LNCaP clone FGC (cell line): ENCODE data around the gene SYT7.
A peak's percentile ranks its signal among the peaks of the same experiment; 100 is the strongest.

Source experiments
- DNase-seq: peaks from one replicate; pipeline ENCODE4 v3.0.0-alpha.2; 2011; ENCODE audit warnings: low read depth
- H3K4me3 ChIP-seq: 2 replicates; pipeline ENCODE4 v1.5.1; 2011; ENCODE audit warnings: mild to moderate bottlenecking, low read depth, low read length, control low read depth
- TF ChIP-seq, protein P1 (sequence below): IDR thresholded peaks from 2 replicates; pipeline ENCODE4 v1.5.1; 2012; ENCODE audit warnings: mild to moderate bottlenecking; ENCODE audit not compliant: control insufficient read depth, insufficient read depth; ENCODE audit errors: extremely low read depth

SYT7 gene

GRCh38 chr11:61593151-61593550, 12.3 kb upstream of the SYT7 start:
- TF ChIP-seq, protein P1, sequence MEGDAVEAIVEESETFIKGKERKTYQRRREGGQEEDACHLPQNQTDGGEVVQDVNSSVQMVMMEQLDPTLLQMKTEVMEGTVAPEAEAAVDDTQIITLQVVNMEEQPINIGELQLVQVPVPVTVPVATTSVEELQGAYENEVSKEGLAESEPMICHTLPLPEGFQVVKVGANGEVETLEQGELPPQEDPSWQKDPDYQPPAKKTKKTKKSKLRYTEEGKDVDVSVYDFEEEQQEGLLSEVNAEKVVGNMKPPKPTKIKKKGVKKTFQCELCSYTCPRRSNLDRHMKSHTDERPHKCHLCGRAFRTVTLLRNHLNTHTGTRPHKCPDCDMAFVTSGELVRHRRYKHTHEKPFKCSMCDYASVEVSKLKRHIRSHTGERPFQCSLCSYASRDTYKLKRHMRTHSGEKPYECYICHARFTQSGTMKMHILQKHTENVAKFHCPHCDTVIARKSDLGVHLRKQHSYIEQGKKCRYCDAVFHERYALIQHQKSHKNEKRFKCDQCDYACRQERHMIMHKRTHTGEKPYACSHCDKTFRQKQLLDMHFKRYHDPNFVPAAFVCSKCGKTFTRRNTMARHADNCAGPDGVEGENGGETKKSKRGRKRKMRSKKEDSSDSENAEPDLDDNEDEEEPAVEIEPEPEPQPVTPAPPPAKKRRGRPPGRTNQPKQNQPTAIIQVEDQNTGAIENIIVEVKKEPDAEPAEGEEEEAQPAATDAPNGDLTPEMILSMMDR, result no peak
- H3K4me3 ChIP-seq, result no peak overlapping the region
- DNase-seq, result no peak

- no peak overlapping the region for H3K4me3 ChIP-seq
- DNase-seq, result no peak
- TF ChIP-seq, protein P1, result no peak
These were observed 11.3 kb upstream of the SYT7 start for GRCh38 chr11:61592176-61592575.

- TF ChIP-seq, protein P1, result no peak
- no peak for DNase-seq
- no peak overlapping the region for H3K4me3 ChIP-seq
These were observed 9.1 kb upstream of the SYT7 start for GRCh38 chr11:61589961-61590360.

DNA sequence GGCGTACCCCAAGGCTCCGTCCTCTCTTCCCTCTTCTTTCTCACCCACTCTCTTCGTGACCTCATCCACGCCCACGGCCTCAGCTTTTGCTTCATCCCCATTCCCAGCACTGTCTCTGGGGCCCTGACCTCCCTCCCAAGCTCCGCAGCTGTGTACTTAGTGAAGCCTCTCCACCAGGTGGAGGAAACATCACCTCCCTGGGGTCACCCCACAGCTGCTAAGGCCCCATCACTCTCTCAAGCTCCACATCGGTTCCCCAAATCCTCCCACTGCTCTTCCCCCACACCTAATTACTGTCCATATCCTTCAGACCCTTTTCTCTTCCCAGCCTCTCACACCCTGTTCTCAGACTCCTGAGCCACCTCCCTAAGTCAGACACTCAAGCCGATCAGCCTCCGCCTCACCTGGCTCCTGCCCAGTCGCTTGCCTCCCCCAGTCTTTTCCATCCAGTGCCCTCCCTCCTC, 7.9 kb upstream of the SYT7 start:
- DNase-seq, result no peak
- TF ChIP-seq, protein P1, result no peak
- H3K4me3 ChIP-seq, result peak overlapping the region; percentile 59

DNA sequence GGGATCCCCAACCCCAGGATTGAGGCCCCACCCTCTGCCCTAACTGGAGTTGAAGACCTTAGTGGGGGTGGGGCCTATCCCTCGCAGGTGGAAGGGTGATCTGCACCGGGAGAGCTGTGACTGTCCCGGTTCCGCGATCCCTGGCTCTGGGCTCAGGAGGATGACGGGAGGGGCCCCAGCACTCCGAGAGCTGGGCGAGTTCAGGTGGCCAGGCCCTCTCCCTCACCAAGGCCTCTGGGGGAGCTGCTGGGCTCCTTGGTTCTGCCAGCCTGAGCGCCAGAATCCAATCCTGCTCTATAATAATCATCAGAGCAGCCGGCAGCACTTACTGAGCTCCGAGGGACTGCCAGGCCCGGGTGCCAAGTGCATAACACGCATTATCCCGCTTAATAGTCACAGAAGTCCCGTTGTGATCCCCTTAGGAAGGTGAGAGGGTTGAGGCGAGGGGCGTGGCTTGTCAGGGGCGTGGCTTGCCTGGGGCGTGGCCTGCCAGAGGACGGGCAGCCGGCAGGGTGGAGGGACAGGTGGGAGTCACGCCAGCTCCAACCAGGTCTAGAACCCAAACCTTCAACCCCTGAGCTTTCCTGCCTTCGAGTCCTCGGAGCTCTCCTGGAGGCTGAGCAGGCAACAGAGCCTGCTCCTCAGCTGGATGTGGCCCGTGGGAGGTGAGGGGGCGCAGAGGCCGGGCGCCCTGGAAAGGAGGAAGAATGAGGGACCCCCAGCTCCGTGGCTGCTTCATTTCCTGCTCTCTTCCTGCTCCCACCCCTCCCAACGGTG, 7.3 kb upstream of the SYT7 start:
- H3K4me3 ChIP-seq, result peak overlapping the region; percentile 59
- no peak for DNase-seq
- TF ChIP-seq, protein P1, result peak; percentile 14; the same call in 1 of the 2 replicates

GRCh38 chr11:61587541-61587941, 6.7 kb upstream of the SYT7 start:
- DNase-seq, result no peak
- peak overlapping the region; percentile 59 for H3K4me3 ChIP-seq

More at GRCh38 chr11:61587541-61587941, 6.7 kb upstream of the SYT7 start:
- TF ChIP-seq, protein P1, result no peak
